ENCODE data around the gene CDKN1C. TPM values are rescaled to one million over a fixed set of nuclear protein-coding genes. Genes with fewer than 3 reads are reported as not detected.

The CDKN1C gene
- total RNA-seq, 4 donors from 2014 or later, result 14.3 to 50.9 (median 37.3) TPM

DNA sequence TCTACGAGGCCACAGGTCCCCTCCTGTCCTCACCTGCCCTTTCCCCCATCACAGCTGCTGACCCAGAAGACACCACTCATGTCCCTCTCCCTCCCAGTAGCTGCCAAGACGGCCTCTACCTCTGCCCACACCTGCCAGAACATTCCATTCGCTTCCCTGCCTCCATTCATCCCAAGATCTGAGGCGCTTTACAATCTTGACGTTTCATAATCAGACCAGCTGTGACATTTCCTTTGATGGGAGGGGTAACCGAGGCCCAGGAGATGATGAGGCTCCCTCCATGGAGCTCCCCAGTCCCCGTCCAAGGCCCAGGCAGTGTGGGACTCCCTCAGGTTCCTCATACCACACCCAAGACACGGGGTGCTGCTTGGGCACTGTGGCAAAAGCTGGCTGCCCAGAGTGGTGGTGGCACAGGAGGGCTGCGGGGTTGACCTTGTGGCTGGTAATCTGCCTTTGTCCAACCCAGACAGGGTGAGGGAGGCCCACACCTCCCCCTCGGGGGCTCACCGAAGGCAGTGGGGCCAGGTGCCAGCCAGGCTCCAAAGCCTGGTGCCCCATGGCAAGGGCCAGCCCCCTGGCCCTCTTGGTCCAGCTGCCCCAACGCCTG lies 26.3 kb upstream of the CDKN1C start:
- Histone ChIP-seq H3K27ac (peak overlapping the region; percentile 81), H3K4me1 (peaks cover 40% of the 10 kb centered on the region), H3K27me3 (no peaks in the 10 kb centered on the region), H3K36me3 (no peaks in the 10 kb centered on the region), H3K9me3 (no peaks in the 10 kb centered on the region), H3K4me3 (no peak overlapping the region)
- no peak for DNase-seq (ENCODE audit: low spot score in 2 of 2)
- WGBS, result 44% methylated on average over 5 of the region's 12 CpGs
- TF ChIP-seq EP300 (IDR thresholded peaks at IDR 0.05) (no peak), POLR2AphosphoS5 (IDR thresholded peaks at IDR 0.05) (no peak), POLR2A (IDR thresholded peaks at IDR 0.05) (no peak)
- TF ChIP-seq, protein P1, sequence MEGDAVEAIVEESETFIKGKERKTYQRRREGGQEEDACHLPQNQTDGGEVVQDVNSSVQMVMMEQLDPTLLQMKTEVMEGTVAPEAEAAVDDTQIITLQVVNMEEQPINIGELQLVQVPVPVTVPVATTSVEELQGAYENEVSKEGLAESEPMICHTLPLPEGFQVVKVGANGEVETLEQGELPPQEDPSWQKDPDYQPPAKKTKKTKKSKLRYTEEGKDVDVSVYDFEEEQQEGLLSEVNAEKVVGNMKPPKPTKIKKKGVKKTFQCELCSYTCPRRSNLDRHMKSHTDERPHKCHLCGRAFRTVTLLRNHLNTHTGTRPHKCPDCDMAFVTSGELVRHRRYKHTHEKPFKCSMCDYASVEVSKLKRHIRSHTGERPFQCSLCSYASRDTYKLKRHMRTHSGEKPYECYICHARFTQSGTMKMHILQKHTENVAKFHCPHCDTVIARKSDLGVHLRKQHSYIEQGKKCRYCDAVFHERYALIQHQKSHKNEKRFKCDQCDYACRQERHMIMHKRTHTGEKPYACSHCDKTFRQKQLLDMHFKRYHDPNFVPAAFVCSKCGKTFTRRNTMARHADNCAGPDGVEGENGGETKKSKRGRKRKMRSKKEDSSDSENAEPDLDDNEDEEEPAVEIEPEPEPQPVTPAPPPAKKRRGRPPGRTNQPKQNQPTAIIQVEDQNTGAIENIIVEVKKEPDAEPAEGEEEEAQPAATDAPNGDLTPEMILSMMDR (IDR thresholded peaks at IDR 0.05), result no peak

DNA sequence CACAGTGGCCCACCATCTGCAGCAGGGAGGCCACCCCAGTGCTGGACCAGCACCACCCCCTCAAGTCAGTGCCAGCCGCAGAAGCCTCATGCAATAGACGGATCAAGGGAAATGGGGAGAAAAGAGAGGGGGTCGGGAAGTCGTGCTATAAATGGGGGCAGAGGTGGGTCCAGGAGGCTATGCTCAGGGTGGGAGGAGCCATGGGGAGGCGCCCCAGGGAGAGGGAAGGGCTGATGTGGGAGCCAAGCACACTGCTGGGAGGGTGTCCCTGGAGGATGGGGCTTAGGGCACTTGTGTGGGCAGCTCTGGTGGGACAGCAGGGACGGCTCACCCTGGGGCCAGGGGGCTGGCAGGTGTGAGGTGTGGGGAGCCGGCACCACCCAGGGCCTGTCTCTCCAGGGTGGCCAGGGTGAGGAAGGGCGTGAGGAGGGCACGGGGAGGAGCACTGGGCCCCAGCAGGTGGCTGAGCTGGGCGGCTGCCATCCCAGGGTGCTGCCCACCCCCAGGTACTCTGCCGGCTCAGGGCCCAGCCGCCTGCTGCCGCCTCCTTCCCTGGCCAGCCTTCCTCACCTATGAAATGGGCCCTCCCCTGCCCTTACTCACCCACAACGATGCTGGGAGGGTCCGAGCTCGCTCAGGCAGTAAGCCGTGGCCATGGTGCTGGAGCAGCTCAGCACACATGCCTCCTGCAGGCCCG lies 25.7 kb upstream of the CDKN1C start:
- no peaks in the 10 kb centered on the region for H3K9me3 ChIP-seq
- TF ChIP-seq POLR2A (IDR thresholded peaks at IDR 0.05) (no peak), POLR2AphosphoS5 (IDR thresholded peaks at IDR 0.05) (no peak), EP300 (IDR thresholded peaks at IDR 0.05) (no peak)
- TF ChIP-seq, protein P1 (IDR thresholded peaks at IDR 0.05), result no peak
- no peaks in the 10 kb centered on the region for H3K36me3 ChIP-seq
- no peak for DNase-seq (ENCODE audit: low spot score in 2 of 2)
- H3K27ac ChIP-seq, result peak overlapping the region; percentile 81
- 69% methylated on average over 17 of the region's 18 CpGs for WGBS
- no peaks in the 10 kb centered on the region for H3K27me3 ChIP-seq
- H3K4me1 ChIP-seq, result peaks cover 40% of the 10 kb centered on the region
- no peak overlapping the region for H3K4me3 ChIP-seq

DNA sequence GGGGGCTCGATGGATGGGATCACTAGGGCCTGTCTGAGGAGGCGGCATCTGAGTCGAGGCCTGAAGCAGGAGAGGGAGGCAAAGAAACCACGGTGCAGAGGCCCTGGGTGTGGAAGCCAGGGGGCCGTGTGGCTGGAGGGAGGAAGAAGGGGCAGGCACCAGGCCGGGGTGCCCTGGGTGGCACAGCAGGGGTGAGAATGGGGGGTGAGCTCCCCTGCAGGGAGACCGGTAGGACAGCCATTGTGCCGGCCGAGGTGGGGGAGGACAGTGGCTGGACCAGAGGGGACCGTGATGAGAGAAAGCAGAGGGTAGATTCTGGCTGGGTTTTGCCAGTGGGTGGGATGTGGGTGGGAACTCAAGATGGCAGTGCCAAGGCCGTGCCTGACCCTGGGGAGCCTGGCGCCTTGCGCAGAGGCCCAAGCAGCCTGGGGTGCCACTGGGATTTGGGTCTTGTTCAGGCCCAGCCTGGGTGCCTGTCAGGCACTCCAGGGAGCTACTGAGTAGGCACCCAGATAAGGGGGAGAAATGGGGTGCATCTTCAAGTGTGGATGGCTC lies 24.9 kb upstream of the CDKN1C start:
- 88% methylated on average over 13 of the region's 13 CpGs for WGBS
- peaks cover 40% of the 10 kb centered on the region for H3K4me1 ChIP-seq
- no peaks in the 10 kb centered on the region for H3K36me3 ChIP-seq
- no peak overlapping the region for H3K27ac ChIP-seq
- DNase-seq (ENCODE audit: low spot score in 2 of 2), result no peak
- no peaks in the 10 kb centered on the region for H3K9me3 ChIP-seq
- H3K4me3 ChIP-seq, result no peak overlapping the region
- no peak for TF ChIP-seq POLR2A (IDR thresholded peaks at IDR 0.05)
- no peak for TF ChIP-seq EP300 (IDR thresholded peaks at IDR 0.05)
- no peak for TF ChIP-seq POLR2AphosphoS5 (IDR thresholded peaks at IDR 0.05)
- TF ChIP-seq, protein P1 (IDR thresholded peaks at IDR 0.05), result no peak
- no peaks in the 10 kb centered on the region for H3K27me3 ChIP-seq

GRCh38 chr11:2909133-2909902 lies 23.7 kb upstream of the CDKN1C start:
- Histone ChIP-seq H3K4me1 (peaks cover 40% of the 10 kb centered on the region), H3K27me3 (no peaks in the 10 kb centered on the region), H3K9me3 (no peaks in the 10 kb centered on the region), H3K36me3 (no peaks in the 10 kb centered on the region), H3K4me3 (peak overlapping the region; percentile 4), H3K27ac (no peak overlapping the region)
- TF ChIP-seq POLR2AphosphoS5 (IDR thresholded peaks at IDR 0.05), result no peak
- TF ChIP-seq, protein P1 (IDR thresholded peaks at IDR 0.05), result no peak
- TF ChIP-seq POLR2A (IDR thresholded peaks at IDR 0.05), result no peak
- TF ChIP-seq EP300 (IDR thresholded peaks at IDR 0.05), result no peak
- 43% methylated on average over 32 of the region's 78 CpGs for WGBS
- no peak for DNase-seq (ENCODE audit: low spot score in 2 of 2)
